HG03520 (cell line): ENCODE measurements around the gene CC2D2B.
"Not testable (repeated sequence)": the region's sequence is repeated elsewhere in the genome, so short reads cannot be mapped to it uniquely, and the experiment has no call there.

Source experiments
- ATAC-seq: cut with Tn5 transposase; IDR thresholded peaks from one replicate; pipeline ENCODE4 v1.9.1; 2021; ENCODE audit warnings: mild to moderate bottlenecking, moderate library complexity; ENCODE audit not compliant: unreplicated experiment

CC2D2B gene

GRCh38 chr10:96014473-96015102 lies 106.8 kb downstream of the CC2D2B start:
- ATAC-seq = no peak

- ATAC-seq = no peak
Measured at GRCh38 chr10:96017191-96017687, 109.5 kb downstream of the CC2D2B start.

- no peak for ATAC-seq
Measured at GRCh38 chr10:96021332-96021731, 113.6 kb downstream of the CC2D2B start.

- no peak for ATAC-seq
Measured at GRCh38 chr10:96022739-96023138, 115.0 kb downstream of the CC2D2B start.

- ATAC-seq = no peak
Measured at GRCh38 chr10:96023168-96023567, 115.4 kb downstream of the CC2D2B start.

GRCh38 chr10:96025566-96025965 lies 117.8 kb downstream of the CC2D2B start:
- no peak for ATAC-seq

- ATAC-seq = no peak
Measured at GRCh38 chr10:96034625-96035024, 126.8 kb downstream of the CC2D2B start.

- no peak for ATAC-seq
Measured at GRCh38 chr10:96038476-96039387, 131.0 kb downstream of the CC2D2B start.

- no peak for ATAC-seq
Measured at GRCh38 chr10:96041146-96041545, 133.4 kb downstream of the CC2D2B start.

- peak; percentile 86 for ATAC-seq
Measured at GRCh38 chr10:96043033-96043892, 135.5 kb downstream of the CC2D2B start, which contains the start of gene CCNJ. CCNJ (plus strand) TSS chr10:96043583; CDS start chr10:96044394, 811 bp downstream.

GRCh38 chr10:96043893-96044715 lies 136.3 kb downstream of the CC2D2B start:
- ATAC-seq = peak; percentile 30

- ATAC-seq = no peak
Measured at GRCh38 chr10:96044736-96045135, 137.0 kb downstream of the CC2D2B start.

- ATAC-seq = no peak
Measured at GRCh38 chr10:96046546-96046945, 138.8 kb downstream of the CC2D2B start.

GRCh38 chr10:96047004-96047649 lies 139.4 kb downstream of the CC2D2B start:
- no peak for ATAC-seq

GRCh38 chr10:96047925-96048324 lies 140.2 kb downstream of the CC2D2B start:
- ATAC-seq = not testable (repeated sequence)

GRCh38 chr10:96049340-96049739 lies 141.6 kb downstream of the CC2D2B start:
- ATAC-seq = no peak

GRCh38 chr10:96053985-96054384 lies 146.2 kb downstream of the CC2D2B start:
- ATAC-seq = no peak

GRCh38 chr10:96056787-96057186 lies 149.0 kb downstream of the CC2D2B start:
- no peak for ATAC-seq

GRCh38 chr10:96061232-96061631 lies 153.5 kb downstream of the CC2D2B start:
- ATAC-seq = no peak

- ATAC-seq = no peak
Measured at GRCh38 chr10:96072674-96073073, 164.9 kb downstream of the CC2D2B start.
